HG03280 (cell line): ENCODE results near the gene RAB8B.
"Not testable (repeated sequence)": the region's sequence is repeated elsewhere in the genome, so short reads cannot be mapped to it uniquely, and the experiment has no call there.

Source experiments
- ATAC-seq: cut with Tn5 transposase; IDR thresholded peaks from one replicate; pipeline ENCODE4 v1.9.1; 2021; ENCODE audit warnings: mild to moderate bottlenecking, moderate library complexity; ENCODE audit not compliant: unreplicated experiment

RAB8B gene

DNA sequence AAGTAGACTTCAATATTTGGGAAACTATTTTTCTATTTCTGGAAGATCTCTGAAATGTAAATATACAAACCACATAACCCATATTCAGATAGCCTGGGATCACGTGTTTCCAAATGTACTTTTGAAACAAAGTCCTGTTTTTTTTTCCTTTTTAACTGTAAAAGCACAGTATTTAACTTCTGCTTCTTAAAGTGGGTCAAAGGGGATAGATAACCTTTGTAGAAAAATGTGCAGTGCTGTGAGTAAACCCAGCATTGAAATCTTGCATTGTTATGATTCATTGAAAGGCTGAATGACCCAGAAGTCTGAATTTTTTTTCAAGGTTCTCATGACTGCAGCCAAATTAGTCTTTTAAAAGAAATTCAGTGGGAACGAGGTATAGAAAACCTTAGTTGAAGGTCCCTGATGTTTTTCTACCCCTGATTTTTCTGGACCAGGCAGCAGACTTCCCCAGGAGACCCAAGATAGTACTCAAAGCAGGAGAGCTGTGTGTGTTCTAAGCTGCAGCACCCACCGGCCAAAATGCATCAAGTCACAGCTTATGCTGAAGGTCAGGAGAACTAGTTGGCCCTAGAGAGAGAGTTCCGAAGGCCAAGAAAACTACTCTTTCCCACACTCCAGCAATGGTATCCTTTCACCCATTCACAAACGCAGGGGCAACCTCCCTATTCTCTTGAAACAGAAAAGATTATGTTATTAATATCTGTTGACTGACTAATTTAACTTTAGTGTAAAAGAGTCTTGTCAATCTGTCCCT, 44.4 kb downstream of the RAB8B start:
- no peak for ATAC-seq

DNA sequence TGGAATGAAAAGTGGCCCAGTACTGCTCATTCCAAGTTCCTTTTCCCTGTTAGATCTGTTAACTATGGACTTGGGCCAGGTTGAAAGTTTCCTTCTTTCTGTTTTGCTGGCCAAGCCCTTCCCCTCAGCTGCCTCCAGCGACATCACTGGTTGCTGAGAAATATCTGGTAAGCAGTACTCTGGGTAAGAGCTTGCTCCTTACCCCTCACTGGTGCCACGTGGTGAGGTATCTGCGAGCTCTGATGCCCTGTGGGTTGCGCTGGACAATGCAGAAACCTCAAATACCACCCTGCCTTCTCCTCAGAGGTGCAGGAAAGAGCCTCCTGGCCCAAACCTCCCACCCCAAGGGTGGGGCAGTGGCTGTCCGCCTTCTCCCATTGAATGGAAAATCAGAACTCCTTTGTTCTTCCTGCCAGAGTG, 45.1 kb downstream of the RAB8B start:
- ATAC-seq: no peak

DNA sequence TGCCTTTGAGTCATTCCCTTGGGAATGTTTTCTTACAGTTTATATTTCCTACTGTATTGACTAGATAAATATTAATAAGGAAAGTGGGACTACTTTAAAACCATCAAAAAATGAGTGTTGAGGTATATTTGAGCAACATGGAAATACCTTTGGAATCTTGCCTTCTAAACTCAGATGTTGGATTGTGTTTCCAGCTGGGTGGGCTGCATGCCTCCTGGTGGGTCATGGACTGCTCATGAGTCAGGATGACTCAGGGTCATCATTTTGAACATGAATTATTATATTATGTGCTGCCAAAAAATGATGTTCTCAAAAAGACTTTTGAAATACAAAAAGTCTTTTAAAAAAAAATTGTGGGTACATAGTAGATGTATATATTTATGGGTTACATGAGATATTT, 46.9 kb downstream of the RAB8B start:
- ATAC-seq: no peak

DNA sequence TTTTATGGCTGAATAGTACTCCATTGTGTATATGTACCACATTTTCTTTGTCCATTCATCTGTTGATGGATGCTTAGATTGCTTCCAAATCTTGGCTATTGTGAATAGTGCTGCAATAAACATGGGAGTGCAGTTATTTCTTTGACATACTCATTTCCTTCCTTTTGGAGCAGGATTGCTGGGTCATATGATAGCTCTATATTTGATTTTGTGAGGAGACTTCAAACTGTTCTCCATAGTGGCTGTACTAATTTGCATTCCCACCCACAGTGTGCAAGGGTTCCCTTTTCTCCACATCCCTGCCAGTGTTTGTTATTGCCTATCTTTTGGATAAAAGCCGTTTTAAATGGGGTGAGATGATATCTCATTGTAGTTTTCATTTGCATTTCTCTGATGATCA, 47.7 kb downstream of the RAB8B start:
- not testable (repeated sequence) for ATAC-seq

DNA sequence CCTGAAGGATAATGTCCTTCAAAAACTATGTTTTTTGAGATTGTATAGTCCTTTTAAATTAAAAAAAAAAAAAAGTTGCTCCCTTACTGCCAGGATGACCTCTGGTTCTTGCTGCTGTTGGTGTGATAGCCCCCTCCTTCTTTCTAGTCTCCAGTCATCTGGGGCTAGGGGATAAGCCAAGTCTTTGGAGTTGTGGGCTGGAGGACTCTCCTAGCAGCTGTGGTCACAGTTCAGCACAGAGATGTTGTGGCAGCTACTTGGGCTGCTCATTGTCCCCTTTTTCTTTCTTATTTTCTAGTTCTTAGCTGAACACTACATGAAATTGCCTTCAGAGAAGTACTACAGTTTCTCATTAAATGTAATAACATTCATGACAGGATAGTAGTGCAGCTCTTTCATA, 48.8 kb downstream of the RAB8B start:
- no peak for ATAC-seq

DNA sequence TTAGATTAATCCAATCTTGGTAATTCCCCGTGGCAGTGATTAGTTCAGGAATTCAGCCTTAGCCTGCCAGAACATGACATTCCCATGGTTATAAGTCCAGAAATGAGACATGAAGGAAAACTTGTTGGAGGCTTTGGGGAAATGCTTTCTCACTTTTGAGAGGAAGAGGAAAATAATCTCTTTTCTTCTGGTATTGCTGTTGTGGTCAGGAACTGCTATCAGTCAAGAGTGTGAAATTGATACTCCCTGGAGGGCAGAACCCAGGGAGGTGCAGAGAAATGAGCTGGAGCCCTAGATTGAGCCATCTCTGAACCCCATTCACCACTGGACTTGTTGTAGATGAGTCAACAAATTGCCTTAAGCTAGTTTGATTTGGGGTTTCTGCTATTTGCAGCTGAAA, 49.4 kb downstream of the RAB8B start:
- ATAC-seq: no peak

DNA sequence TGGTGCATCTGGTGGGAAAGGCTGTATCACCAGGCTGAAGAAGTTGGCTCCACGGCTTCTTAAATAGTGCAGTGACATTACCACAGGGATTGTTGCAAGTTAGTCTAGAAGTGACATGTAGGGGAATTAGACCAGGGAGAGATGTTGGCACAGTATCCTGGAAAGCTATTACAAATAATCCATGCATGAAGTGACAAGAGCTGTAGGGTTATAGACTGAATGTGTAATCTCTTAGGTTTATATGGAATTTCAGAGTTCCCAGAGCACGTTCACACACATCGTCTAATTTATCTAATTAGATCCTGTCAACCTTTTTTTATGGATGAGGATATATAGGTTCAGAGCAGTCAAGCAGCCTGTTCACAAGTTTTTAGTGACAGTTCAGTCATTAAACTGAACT, 50.7 kb downstream of the RAB8B start:
- ATAC-seq: no peak

DNA sequence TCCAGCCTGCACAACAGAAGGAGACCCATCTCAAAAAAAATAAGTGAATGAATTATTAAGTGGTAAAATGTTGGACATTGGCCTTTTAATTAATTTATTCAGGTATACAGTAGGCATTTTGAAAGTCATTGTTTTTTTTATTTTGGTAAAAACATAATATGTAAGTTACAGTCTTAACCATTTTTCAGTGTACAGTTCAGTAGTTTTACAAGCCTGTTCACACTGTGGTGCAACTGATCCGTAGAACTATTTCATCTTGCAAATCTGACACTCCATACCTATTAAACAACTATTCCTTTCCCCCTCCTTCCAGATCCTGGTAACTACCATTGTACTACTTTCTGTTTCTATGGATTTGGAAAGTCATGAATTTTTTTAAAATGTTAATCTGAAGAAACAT, 51.9 kb downstream of the RAB8B start:
- no peak for ATAC-seq

DNA sequence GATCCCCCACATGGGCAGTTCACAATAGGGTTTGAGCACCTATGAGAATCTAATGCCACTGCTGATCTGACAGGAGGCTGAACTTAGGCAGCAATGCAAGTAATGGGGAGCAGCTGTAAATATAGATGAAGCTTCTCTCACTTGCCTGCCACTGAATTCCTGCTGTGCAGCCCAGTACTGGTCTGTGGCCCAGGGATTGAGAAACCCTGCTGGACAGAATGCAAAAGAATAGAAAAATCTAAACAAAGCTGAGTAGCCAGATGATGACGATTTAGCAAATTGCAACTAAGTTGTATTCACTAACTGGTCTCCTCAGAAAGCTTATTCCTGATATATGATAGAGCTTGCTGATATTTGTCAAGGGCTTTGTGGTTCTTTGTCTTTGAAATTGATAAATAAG, 53.7 kb downstream of the RAB8B start:
- ATAC-seq: no peak

DNA sequence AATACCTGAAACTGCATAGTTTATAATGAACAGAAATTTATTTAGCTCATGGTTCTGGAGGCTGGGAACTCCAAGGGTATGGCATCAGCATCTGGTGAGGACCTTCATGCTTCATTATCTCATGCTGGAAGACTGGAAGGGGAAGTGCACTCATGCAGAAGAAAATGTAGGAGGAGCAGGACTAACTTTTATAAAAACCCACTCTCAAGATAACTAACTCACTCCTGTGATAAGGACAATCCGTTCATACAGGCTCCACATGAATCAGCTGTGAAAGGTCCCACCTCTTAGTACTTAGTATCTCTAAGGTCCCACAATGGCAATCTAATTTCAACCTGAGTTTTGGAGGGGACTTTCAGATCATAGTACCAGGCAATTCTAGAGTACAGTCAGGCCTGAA, 54.4 kb downstream of the RAB8B start:
- no peak for ATAC-seq

DNA sequence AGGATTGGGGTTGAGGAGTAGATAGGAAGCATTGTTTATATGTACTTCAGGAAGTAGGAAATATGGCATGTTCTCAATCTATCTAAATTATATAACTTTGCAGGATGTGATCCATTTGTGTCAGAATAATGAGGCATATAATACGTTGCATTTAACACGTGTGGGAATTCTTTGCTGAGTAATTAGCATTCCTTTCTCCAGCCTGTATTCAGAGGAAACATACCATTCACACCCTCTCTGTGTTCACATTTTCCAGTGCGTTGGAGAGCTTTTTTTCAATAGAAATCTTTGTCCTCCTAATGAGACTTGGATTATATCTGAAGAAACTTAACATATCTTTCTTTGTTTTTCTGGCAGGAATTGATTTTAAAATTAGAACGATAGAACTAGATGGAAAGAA, 55.0 kb downstream of the RAB8B start:
- no peak for ATAC-seq

DNA sequence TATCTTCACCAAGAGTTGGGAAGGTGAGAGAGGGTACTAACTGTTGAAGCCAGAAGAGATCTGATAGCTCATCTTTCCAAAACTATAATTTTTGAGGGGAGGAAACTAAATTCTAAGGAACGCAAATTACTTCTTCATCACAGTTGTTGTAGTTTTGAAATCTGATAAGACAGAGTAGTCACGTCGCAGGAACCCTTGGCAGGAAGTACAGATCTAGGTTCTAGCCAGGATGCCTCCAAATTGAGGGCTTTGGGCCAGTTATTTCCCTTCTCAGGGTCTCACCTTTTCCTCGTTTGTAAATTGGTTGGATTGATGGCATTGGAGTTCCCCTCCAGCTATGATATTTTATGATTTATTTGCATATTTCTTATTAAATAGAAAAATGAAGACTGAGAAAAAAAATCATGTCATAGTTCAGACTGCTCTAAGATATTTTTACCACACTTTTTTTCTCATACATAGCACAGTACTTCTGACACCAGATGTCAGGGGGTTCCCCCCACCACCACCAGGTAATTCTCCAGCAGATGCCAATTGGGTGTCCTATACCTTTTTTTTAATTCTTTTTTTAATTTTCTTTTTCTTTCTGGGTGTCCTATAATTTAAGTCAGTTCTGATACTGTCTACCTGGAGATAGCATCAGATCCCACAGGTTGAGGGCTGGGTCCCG, 55.7 kb downstream of the RAB8B start:
- ATAC-seq: no peak

DNA sequence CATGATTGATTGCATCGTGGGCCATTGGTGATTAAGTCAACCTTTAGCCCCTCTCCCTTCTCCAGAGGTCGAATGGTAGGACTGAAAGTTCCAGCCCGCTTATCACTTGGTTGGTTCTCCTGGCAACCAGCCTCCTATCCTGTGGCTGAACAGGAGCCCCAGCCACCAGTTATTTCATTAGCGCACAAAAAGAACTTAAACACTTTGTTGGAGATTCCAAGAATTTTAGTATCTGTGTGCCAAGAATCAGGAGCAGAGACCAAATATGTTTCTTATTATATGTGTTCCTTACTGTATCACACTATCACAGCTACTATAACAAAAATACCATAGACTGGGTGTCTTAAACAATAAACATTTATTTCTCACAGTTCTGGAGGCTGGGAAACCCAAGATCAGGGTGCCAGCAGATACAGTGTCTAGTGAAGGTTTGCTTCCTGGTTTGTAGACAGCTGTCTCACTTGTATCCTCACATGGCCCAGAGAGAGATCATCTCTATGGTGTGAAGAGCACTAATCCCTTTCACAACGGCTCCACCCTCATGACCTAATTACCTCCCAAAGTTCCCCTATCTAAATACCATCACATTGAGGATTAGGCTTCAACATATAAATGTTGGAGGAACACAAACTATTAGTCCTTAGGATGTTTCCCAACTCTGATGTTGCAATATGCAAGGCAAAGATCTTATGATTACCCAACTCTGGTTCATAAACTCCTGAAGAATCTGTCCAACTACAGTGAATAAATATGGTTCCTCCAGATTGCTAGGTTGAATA, 57.5 kb downstream of the RAB8B start:
- no peak for ATAC-seq

DNA sequence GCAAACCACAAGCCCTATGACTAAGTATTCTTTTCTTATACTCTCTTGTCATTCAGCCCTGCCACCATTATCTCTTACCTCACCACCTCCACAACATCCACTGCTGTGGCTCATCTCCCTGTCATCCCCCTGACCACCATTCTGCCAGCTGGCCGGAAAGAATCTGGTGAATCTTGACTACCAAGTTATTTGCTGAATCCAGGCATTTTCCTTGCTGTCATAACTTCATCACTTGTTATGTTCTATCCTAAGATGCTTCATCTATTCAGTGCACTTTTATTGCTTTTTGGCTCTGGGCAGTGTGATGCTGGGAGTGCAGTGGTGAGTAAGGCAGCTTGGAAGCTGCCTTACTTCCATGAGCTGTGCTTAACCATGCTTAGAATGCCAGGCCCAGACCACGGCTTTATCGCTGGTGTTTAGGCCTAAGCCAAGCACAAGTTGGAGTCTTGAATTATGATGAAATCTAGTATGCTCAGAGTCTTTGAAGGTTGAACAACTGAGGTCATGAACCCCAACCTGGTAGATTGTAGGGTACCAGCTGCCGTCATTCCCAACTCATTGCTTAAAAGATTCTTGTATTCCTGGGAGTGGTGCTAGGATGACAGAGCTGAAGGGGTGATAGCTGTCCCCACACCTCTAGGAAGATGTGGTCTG, 61.0 kb downstream of the RAB8B start:
- no peak for ATAC-seq

DNA sequence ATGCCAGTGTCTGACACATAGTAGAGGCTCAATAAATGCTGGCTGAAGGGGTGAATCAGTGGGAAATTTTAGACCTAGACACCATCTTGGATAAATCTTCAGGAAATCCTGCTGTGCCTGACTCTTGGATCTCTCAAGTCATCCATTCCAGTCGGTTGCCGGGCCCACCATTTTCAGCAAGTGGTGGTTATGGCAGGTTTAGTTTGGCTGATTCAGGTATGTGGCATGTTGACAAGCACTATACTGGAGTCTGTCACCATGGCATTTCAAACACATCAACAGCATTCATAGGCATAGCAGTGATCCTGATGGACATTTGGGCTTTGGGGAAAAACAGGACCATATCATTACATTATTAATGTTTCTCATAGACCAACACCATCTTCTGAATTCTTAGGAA, 62.3 kb downstream of the RAB8B start:
- no peak for ATAC-seq

DNA sequence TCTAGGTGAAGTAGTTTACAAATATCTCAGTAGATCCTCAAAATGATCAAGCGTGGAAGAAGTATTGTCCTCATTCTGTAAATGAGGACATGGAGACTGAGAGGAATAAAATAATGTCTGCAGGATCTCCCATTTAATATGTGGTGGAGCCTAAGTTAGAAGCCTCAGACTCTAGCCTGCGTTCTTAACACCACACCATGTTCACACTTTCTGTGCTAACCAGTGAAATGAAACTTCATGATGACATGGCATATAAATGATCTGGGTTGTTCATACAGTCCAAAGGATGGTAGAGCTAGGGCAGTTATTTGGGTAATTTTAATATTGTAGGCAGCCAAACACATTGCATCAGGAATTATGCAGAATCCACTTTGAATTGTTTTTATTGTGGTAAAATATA, 62.9 kb downstream of the RAB8B start:
- no peak for ATAC-seq

DNA sequence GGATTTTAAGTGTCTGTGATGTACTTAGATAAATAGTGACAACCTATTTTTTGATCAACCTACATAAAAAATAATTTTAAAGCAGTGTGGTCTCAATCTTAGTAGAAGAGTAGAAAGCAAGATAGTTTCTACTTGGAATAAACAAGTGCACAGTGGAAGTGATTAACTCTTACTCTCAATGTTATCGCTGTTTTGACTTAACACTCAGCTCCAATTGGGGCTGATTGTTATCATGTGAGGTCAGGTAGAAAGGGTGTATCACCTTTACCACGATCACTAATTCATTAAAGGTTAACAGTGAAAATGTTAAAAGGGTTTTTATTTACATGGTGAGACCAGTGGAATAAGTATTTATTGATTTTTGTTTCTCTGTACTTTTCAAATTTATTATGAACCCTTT, 65.6 kb downstream of the RAB8B start:
- no peak for ATAC-seq

DNA sequence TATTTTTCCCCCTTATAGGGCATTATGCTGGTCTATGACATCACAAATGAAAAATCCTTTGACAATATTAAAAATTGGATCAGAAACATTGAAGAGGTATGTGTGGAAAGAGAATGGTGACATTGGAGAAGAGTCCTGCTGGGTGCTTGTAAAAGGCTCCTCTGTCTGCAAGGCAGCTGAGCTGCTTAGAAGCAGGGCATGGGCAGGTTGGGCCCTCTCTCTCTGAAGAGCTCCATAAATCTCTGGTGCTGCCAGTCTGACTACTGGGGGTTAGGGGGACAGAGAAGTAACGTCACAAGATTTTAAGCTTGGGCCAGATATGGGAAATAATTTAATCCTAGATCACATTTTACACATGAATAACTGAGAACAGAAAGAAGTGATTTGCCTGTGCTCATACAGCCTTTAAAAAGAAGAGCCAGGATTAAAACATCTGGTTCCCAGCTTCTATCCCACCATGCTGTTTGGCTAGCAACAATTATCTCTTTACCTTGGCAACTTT, 66.1 kb downstream of the RAB8B start:
- no peak for ATAC-seq

DNA sequence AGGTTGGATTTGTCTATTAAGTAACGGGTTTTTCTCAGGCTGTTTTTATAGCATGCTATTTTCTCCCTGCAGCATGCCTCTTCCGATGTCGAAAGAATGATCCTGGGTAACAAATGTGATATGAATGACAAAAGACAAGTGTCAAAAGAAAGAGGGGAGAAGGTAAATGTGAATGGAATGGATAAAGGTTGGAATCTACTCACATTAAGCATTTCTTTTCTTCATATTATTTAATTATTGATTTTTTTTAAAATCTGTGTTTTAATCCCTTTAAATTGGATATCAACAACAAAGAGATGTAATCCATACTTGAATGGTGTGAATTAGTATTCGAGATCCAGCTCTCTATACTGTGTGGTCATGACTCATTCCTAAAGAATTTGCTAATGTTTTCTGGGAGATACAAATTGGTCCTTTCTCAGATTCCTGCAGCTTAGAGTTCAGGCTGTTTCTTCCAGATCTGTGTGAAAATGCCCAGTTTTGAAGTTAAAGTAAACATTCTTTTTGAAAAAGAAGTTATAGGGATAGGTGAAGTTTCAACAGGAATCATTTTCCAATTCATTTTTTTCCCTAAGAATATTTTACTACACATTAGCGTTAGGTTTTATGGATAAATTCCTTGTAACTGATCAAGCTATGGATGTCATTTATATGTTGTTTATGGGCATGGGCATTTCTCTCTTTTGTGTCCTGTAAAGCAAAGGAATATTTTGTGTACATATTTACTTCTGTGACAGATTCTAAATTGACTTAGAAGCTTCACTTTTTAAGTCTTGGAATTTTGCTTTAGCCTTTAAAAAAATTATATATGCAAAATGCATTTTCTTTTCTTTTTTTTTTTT, 67.2 kb downstream of the RAB8B start:
- no peak for ATAC-seq

DNA sequence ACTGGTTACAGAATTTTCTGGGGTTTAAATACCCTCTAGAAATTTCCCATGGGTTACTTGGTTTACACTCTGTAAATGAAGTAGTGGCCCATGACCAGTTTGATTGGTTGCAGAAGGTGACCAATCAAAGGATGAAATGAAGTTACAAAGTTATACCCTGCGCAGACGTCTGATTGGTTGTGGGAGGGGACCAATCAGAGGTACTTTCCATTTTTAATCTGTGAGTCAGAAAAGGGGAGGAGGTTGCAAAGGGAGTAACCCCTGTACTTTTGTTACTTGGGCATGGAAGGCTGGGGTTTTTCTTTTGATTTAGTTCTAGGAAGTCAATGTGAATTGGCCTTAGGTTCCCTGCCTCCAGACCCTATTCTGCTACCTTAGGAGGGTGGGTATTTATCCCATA, 69.3 kb downstream of the RAB8B start:
- ATAC-seq: no peak
